Thoracic aorta (tissue), 2 donors: ENCODE measurements around the gene CCDC174. TPM values are rescaled to one million over a fixed set of nuclear protein-coding genes. Genes with fewer than 3 reads are reported as not detected.

ENCODE experiments used
- ATAC-seq: fragments of 150-250 bp; one replicate; pipeline ENCODE4 v1.8.0; 2017; ENCODE audit warnings: low read depth; ENCODE audit not compliant: insufficient number of reproducible peaks, low FRiP score
- DNase-seq: peaks from one replicate; pipeline ENCODE4 v3.0.0-alpha.2; 2020; ENCODE audit warnings: low spot score
- H3K27ac ChIP-seq, 2 donors: fragments of 200-600 bp; sonication (generic); 1 replicate in 1 of 2; 2 replicates in 1 of 2; pipeline ENCODE4 v1.5.1; 2016; ENCODE audit warnings: mild to moderate bottlenecking in 2 of 2, moderate library complexity in 2 of 2
- H3K27me3 ChIP-seq: fragments of 200-600 bp; sonication (generic); replicated peaks from 2 replicates; pipeline ENCODE4 v1.6.0; 2016; ENCODE audit warnings: mild to moderate bottlenecking; ENCODE audit not compliant: insufficient read depth
- H3K36me3 ChIP-seq: fragments of 200-600 bp; sonication (generic); one replicate; pipeline ENCODE4 v1.5.1; 2016
- H3K4me1 ChIP-seq, 2 donors: fragments of 200-600 bp; sonication (generic); 1 replicate in 1 of 2; 2 replicates in 1 of 2; pipeline versions ENCODE4 v1.5.1 to v1.6.0; 2016; ENCODE audit warnings: low read depth in 2 of 2, mild to moderate bottlenecking in 1 of 2; ENCODE audit not compliant: control insufficient read depth in 1 of 2
- H3K4me3 ChIP-seq: fragments of 200-600 bp; sonication (generic); 2 replicates; pipeline ENCODE4 v1.5.1; 2016; ENCODE audit warnings: mild to moderate bottlenecking
- H3K9me3 ChIP-seq: fragments of 200-600 bp; sonication (generic); 2 replicates; pipeline ENCODE4 v1.5.1; 2016
- CTCF ChIP-seq: fragments of 200-600 bp; sonication (generic); IDR thresholded peaks from one replicate; pipeline ENCODE4 v1.5.1; 2019; ENCODE audit warnings: antibody characterized with exemption
- total RNA-seq, 2 donors: library from RNA; depleted of rRNA; stranded (reverse); fragments of >200 nt; gene quantifications; one replicate each; pipeline versions ENCODE4 v1.1.0 to v1.2.3, GENCODE V29; 2016

The CCDC174 gene
- total RNA-seq, 2 donors from 2014 or later = 9.6 to 34.6 TPM

GRCh38 chr3:14672588-14672987, 21.0 kb downstream of the CCDC174 start:
- no peaks in the 10 kb centered on the region for H3K9me3 ChIP-seq
- H3K27ac ChIP-seq = no peak overlapping the region
- H3K36me3 ChIP-seq = peaks cover 35% of the 10 kb centered on the region
- DNase-seq (no peak), ATAC-seq (no peak)
- no peaks in the 10 kb centered on the region for H3K4me1 ChIP-seq
- TF ChIP-seq CTCF = no peak
- H3K4me3 ChIP-seq = no peak overlapping the region
- no peaks in the 10 kb centered on the region for H3K27me3 ChIP-seq

- no peak for TF ChIP-seq CTCF
- no peak for ATAC-seq
Measured at GRCh38 chr3:14674841-14675240, 23.3 kb downstream of the CCDC174 start, which contains the start of gene C3orf20. Gene C3orf20, plus strand, starts transcription at chr3:14675141. Its CDS starts 7,573 bp downstream, at chr3:14682714.

GRCh38 chr3:14676881-14677280, 25.3 kb downstream of the CCDC174 start:
- DNase-seq (no peak), ATAC-seq (no peak)
- Histone ChIP-seq H3K36me3 (peaks cover under 1% of the 10 kb centered on the region), H3K27me3 (no peaks in the 10 kb centered on the region), H3K4me3 (no peak overlapping the region), H3K9me3 (peaks cover 4% of the 10 kb centered on the region), H3K4me1 (no peaks in the 10 kb centered on the region), H3K27ac (no peak overlapping the region)
- no peak for TF ChIP-seq CTCF

More at GRCh38 chr3:14674841-14675240, 23.3 kb downstream of the CCDC174 start, which contains the start of gene C3orf20:
- no peaks in the 10 kb centered on the region for H3K4me1 ChIP-seq
- H3K36me3 ChIP-seq = peaks cover 17% of the 10 kb centered on the region
- H3K9me3 ChIP-seq = no peaks in the 10 kb centered on the region
- H3K27me3 ChIP-seq = no peaks in the 10 kb centered on the region
- H3K4me3 ChIP-seq = no peak within 1 kb of the TSS
- H3K27ac ChIP-seq = no peak within 1 kb of the TSS
- no peak for DNase-seq

GRCh38 chr3:14678015-14678503, 26.5 kb downstream of the CCDC174 start:
- Histone ChIP-seq H3K36me3 (no peaks in the 10 kb centered on the region), H3K4me1 (no peaks in the 10 kb centered on the region), H3K9me3 (peaks cover 4% of the 10 kb centered on the region), H3K27me3 (no peaks in the 10 kb centered on the region), H3K4me3 (no peak overlapping the region), H3K27ac (no peak overlapping the region)
- DNase-seq (no peak), ATAC-seq (no peak)
- no peak for TF ChIP-seq CTCF

- Histone ChIP-seq H3K4me1 (no peaks in the 10 kb centered on the region), H3K36me3 (no peaks in the 10 kb centered on the region), H3K27ac (no peak overlapping the region), H3K27me3 (no peaks in the 10 kb centered on the region), H3K4me3 (no peak overlapping the region), H3K9me3 (peaks cover 4% of the 10 kb centered on the region)
- no peak for ATAC-seq
- DNase-seq = no peak
- TF ChIP-seq CTCF = no peak
Measured at GRCh38 chr3:14680115-14680514, 28.6 kb downstream of the CCDC174 start.
